Inferior parietal cortex (tissue), 1 donor: ENCODE results near the gene PPY.
A peak's percentile ranks its signal among the peaks of the same experiment; 100 is the strongest.
"Not testable (repeated sequence)": the region's sequence is repeated elsewhere in the genome, so short reads cannot be mapped to it uniquely, and the experiment has no call there.

Experiments used
- DNase-seq: peaks from one replicate; pipeline ENCODE4 v3.0.0-alpha.2; 2016; ENCODE audit errors: extremely low spot score

PPY gene

GRCh38 chr17:43905985-43906852, 36.1 kb downstream of the PPY start:
- DNase-seq, result peak; percentile 75

- DNase-seq, result no peak
These were observed 36.8 kb downstream of the PPY start for GRCh38 chr17:43905400-43905984.

GRCh38 chr17:43901861-43902589, 40.3 kb downstream of the PPY start:
- no peak for DNase-seq

GRCh38 chr17:43900858-43901754, 41.2 kb downstream of the PPY start:
- no peak for DNase-seq

GRCh38 chr17:43900183-43900857, 42.0 kb downstream of the PPY start:
- peak; percentile 87 for DNase-seq

GRCh38 chr17:43898446-43898845, 43.8 kb downstream of the PPY start:
- no peak for DNase-seq

GRCh38 chr17:43897831-43898230, 44.4 kb downstream of the PPY start:
- no peak for DNase-seq

- DNase-seq, result not testable (repeated sequence)
These were observed 47.8 kb downstream of the PPY start for GRCh38 chr17:43894494-43894893.

GRCh38 chr17:43892647-43892952, 49.7 kb downstream of the PPY start:
- DNase-seq, result no peak

GRCh38 chr17:43891851-43892646, 50.2 kb downstream of the PPY start:
- no peak for DNase-seq
